ENCODE measurements around the gene RGS10.

RGS10 gene

GRCh38 chr10:119517235-119518141, 25.0 kb downstream of the RGS10 start:
- no peak for DNase-seq

DNA sequence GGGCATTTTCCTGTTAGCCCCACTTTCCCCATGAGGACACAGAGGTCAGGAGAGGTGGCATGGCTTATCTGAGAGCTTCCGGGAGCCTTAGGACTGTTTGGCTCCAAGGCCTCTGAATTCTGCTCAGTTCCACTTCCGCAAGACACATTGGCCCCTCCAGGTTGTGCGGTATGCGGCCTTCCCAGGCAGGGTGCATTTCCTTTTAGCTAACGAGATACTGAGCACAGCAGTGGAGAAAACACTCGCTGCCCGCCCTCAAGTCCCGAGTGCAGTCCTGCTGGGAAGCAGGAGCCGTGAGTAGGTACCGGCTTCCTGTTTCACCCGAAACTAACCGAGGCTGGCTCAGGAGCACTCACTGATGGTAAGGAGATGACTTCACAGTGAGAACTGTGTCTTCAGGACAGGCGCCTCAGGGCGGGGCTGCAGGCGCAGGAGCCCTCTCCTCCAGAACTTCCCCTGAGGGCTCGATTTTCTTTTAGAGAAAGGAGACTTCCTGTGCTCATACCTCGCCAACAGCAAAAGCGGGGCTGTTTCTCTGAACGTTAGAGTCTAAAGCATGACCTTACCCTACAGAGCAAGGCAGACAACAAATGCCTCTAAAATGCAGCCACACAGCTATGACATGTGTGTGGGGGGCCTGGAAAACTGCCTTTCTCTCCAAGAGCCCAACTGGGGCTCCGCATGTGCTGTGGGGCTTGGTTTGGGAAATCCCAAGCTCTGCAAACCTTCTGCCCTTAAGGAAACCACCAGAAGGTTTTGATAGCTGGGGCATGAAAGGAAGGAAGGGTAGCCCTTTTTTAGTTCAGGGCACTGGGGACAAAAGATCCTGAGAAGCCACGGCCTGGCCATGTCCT, 25.9 kb downstream of the RGS10 start:
- no peak for DNase-seq

- DNase-seq = no peak
Observed at GRCh38 chr10:119515511-119516045, 26.9 kb downstream of the RGS10 start.

- no peak for DNase-seq
Observed at GRCh38 chr10:119514819-119515218, 27.7 kb downstream of the RGS10 start.

GRCh38 chr10:119511828-119512515, 30.5 kb downstream of the RGS10 start:
- DNase-seq = no peak

GRCh38 chr10:119509909-119510451, 32.5 kb downstream of the RGS10 start:
- no peak for DNase-seq

DNA sequence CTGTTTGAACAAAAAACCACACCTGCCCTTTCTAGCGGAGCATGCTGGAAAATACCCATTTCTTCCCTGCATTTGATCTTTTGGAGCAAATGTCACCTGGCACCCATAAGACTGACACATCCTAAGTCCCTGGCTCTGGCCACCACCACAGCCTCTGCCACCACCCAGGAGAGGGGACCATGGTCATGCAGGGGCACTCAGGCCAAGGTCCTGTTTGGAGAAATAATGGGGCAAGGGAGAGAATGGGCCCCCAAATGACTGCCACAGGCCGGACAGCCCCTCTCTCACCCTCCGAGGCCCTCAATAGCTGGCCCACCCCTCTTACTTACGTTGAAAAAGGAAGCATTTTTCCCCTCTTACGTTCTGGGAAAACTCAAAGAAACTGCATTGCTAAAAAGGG, 35.4 kb downstream of the RGS10 start:
- DNase-seq = no peak

DNA sequence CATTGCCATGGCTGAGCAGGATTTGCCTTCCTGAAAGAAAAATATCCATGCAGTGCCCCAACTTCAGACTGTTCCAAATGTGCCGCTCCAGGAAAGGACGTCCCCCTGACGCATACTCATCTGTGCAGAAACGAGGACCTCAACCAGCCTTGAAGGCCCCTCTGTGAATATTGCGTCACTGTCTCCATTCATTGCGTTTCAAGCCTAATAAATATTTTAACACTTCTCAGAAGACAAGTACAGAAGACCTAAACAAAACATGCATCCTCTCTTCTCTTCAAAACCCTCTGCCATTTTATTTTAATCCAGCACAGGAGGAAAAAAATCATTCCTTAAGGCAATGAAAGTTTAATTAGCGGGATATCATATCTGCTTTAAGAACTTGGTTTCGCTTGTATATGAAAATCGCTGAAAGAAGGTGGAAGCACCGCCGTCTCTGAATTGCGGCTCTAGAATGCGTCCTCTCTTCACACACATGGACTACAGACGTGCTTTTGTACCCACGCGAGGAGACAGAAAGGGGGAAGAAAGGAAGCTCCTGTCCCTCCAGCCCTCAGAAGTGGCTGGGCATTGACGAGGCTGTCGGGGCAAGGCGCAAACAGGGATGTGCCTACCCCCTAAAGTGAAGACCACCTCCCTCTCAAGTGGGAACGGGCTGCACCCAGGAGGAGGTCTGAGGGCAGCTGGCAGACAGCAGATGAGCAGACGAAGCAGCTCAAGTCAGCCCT, 36.8 kb downstream of the RGS10 start:
- no peak for DNase-seq

GRCh38 chr10:119505131-119505551, 37.4 kb downstream of the RGS10 start:
- DNase-seq = no peak

DNA sequence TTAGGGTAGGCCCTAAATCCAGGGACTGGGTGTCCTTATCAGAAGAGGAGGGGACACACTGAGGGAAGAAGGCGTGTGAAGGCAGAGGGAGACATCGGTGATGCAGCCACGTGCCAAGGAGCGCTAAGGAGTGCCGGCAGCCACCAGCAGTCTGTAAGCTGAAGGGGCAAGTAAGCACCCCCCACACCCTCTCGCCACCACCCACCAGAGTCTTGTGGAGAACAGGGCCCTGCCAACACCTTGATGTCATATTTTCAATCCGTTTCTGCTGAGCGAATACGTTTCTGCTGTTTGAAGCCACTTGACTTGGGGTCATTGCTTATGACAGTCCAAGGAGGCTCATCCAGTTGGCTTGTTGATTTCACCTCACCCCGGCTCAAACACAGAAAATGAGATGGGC, 37.9 kb downstream of the RGS10 start:
- no peak for DNase-seq

DNA sequence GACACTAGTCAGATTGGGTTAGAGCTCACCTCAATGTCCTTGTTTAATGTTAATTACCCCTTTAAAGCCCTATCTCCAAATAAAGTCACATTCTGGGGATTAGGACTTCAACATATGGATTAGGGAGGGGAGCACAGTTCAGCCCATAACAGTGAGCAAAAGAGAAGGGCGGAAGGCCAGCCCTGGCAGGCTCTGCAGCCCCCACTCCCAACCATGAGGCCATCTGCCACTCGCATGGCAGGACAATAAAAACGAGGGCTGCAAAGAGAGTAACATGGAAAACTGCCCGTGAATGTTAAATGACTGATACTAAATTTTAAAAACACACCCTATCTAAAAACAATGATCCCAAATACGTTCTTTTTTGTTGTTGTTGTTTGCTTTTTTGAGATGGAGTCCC, 38.7 kb downstream of the RGS10 start:
- no peak for DNase-seq

DNA sequence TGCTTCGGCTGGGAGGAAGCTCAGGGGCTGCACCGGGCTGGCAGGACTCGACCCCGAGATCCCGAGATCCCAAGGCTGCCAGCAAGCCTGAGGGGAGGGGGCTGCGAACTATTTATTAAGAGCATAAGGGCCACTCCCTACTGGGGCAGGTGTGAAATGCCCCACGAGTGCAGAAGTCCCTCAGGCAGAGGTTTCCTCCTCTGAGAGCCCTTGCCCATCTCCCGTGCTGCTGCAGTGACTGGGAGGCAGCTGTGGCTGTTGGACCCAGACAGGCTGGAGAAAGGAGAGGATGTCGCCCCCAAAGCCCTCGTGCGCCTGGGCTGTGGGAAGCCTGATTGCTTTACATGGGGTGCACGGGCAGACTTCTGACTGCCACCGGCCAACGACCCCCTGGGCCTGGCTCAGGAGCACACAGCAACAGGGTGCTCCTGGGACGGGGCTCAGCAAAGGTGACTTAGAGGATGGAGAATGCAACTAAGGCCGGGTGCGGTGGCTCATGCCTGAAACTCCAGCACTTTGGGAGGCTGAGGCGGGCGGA, 39.8 kb downstream of the RGS10 start:
- no peak for DNase-seq

DNA sequence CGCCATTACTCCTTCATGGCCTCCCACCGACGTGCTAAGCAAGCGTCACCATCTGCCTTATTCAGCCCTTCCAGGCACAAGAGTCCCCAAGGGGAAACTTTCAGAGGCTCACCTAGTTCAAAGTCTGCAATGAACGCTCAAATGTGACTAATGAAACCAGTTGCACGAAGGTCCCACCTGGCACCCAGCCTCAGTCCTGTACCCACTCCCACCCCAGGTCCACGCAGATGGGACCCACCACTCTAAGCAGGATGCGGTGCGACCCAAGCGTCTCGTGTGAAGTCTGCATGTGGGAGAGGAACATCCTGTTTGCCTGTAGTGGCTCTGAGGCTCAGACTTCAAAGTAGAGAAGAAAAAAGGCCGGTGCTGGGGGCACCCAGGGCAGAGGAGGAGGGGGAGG, 40.3 kb downstream of the RGS10 start:
- DNase-seq = no peak

GRCh38 chr10:119501690-119502089, 40.8 kb downstream of the RGS10 start:
- no peak for DNase-seq

- no peak for DNase-seq
Observed at GRCh38 chr10:119500821-119501220, 41.7 kb downstream of the RGS10 start.

GRCh38 chr10:119500123-119500795, 42.3 kb downstream of the RGS10 start:
- no peak for DNase-seq

- DNase-seq = no peak
Observed at GRCh38 chr10:119499677-119500002, 42.9 kb downstream of the RGS10 start.

- DNase-seq = no peak
Observed at GRCh38 chr10:119498889-119499676, 43.4 kb downstream of the RGS10 start.

- no peak for DNase-seq
Observed at GRCh38 chr10:119497243-119497642, 45.3 kb downstream of the RGS10 start.

DNA sequence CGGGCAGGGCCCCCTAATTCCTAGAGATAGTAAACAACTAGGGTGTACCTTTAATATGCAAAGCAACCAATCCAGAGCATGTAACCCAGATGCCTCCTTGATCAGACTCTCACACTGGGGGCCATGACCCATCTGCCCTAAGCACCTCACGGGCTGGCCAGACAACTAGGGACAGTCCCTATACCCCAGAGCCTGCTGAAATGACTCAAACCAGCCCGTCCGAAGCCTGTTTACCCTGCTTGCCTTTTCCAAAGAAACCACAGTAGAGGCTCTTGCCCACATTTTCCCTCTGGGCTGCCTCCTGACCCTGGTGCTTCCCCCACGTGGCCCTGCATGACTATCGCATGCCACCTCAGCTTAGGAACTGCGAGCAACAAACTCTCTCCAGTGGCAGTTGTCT, 46.2 kb downstream of the RGS10 start:
- no peak for DNase-seq

All from NCI-H1436 treated with DMSO at 0.1 percent for 48 hours (cell line).